H1 (cell line): ENCODE measurements around the gene ATAD3B. TPM values are rescaled to one million over a fixed set of nuclear protein-coding genes. Genes with fewer than 3 reads are reported as not detected.
A peak's percentile ranks its signal among the peaks of the same experiment; 100 is the strongest.

Source experiments
- CTCF ChIA-PET: fragments of 300-600 bp; sonication (Branson Sonifier 250); formaldehyde crosslinking; loops from one replicate; lab custom pipeline; 2021; ENCODE audit not compliant: partially characterized antibody; lab: Charles Lee
- POLR2A ChIA-PET: fragments of 300-600 bp; sonication (Branson Sonifier 250); formaldehyde crosslinking; loops from one replicate; lab custom pipeline; 2021; ENCODE audit warnings: inconsistent platforms; ENCODE audit not compliant: partially characterized antibody; lab: Charles Lee
- DNase-seq, 2 experiments: peaks; one replicate each; pipeline versions ENCODE4 v3.0.0 to v3.0.0-alpha.2; 2010 to 2022; ENCODE audit warnings: low spot score in 2 of 2, low read depth in 1 of 2, mixed read lengths in 1 of 2
- FAIRE-seq: peaks from 2 replicates; lab custom pipeline; 2011; peaks lifted over from hg19 to GRCh38; lab: Jason Lieb, UNC
- H2AFZ ChIP-seq: 2 replicates; pipeline ENCODE4 v1.8.1; 2012; ENCODE audit warnings: low read length, inconsistent platforms
- H2AK5ac ChIP-seq: 2 replicates; pipeline ENCODE4 v1.6.1; 2013; ENCODE audit warnings: low read depth, low read length
- H2BK120ac ChIP-seq: replicated peaks from 2 replicates; pipeline ENCODE3; 2013; ENCODE audit warnings: low read depth, low read length, inconsistent platforms
- H2BK12ac ChIP-seq: 2 replicates; pipeline ENCODE4 v1.6.1; 2013; ENCODE audit warnings: low read depth, low read length
- H2BK15ac ChIP-seq: 2 replicates; pipeline ENCODE4 v1.6.1; 2013; ENCODE audit warnings: low read length
- H2BK20ac ChIP-seq: 2 replicates; pipeline ENCODE4 v1.6.1; 2013; ENCODE audit warnings: low read length
- H2BK5ac ChIP-seq: 2 replicates; pipeline ENCODE4 v1.6.1; 2013; ENCODE audit warnings: low read depth, low read length
- H3K14ac ChIP-seq: 2 replicates; pipeline ENCODE4 v1.6.1; 2013; ENCODE audit warnings: inconsistent platforms; ENCODE audit not compliant: insufficient read length
- H3K18ac ChIP-seq: 2 replicates; pipeline ENCODE4 v1.6.1; 2013; ENCODE audit warnings: low read length; ENCODE audit errors: extremely low read depth
- H3K23ac ChIP-seq: 2 replicates; pipeline ENCODE4 v1.6.1; 2013; ENCODE audit warnings: inconsistent platforms; ENCODE audit not compliant: insufficient read length
- H3K23me2 ChIP-seq: 2 replicates; pipeline ENCODE4 v1.6.1; 2013; ENCODE audit warnings: low read depth, low read length
- H3K27ac ChIP-seq: 2 replicates; pipeline ENCODE4 v1.6.1; 2011; ENCODE audit warnings: low read depth, low read length, inconsistent platforms
- H3K27me3 ChIP-seq, 4 experiments: replicated peaks in 1 of 4; 1 replicate in 1 of 4; 2 replicates in 3 of 4; pipeline versions ENCODE4 v1.6.1 to v1.8.1; 2011 to 2013; ENCODE audit warnings: low read length in 3 of 4, mild to moderate bottlenecking in 3 of 4, inconsistent platforms in 2 of 4, mixed read lengths in 2 of 4, moderate library complexity in 1 of 4; ENCODE audit not compliant: control insufficient read depth in 3 of 4, insufficient read depth in 3 of 4; ENCODE audit errors: extremely low read depth in 1 of 4
- H3K36me3 ChIP-seq, 4 experiments: 2 replicates each; pipeline versions ENCODE4 v1.6.1 to v1.8.1; 2011 to 2013; ENCODE audit warnings: mild to moderate bottlenecking in 4 of 4, low read length in 3 of 4, moderate library complexity in 2 of 4, control low read depth in 1 of 4, inconsistent platforms in 1 of 4; ENCODE audit not compliant: insufficient read depth in 4 of 4, control insufficient read depth in 2 of 4
- H3K4ac ChIP-seq: replicated peaks from 2 replicates; pipeline ENCODE3; 2013; ENCODE audit warnings: low read length, low read depth, mixed read lengths, inconsistent platforms; ENCODE audit not compliant: insufficient read length
- H3K4me1 ChIP-seq, 4 experiments: replicated peaks in 1 of 4; 1 replicate in 1 of 4; 2 replicates in 3 of 4; pipeline versions ENCODE4 v1.6.1 to v1.8.1; 2011 to 2013; ENCODE audit warnings: low read length in 3 of 4, inconsistent platforms in 2 of 4, mixed read lengths in 1 of 4; ENCODE audit not compliant: insufficient read depth in 4 of 4, control insufficient read depth in 3 of 4
- H3K4me2 ChIP-seq, 2 experiments: 2 replicates each; pipeline versions ENCODE4 v1.6.1 to v1.8.1; 2011 to 2013; ENCODE audit warnings: low read depth in 2 of 2, low read length in 2 of 2, control low read depth in 1 of 2, inconsistent platforms in 1 of 2, mild to moderate bottlenecking in 1 of 2; ENCODE audit not compliant: insufficient read depth in 1 of 2
- H3K4me3 ChIP-seq, 4 experiments: fragments of 200-600, 300-600 bp in 1 of 4; sonication (generic), shearing (Covaris generic), sonication (Bioruptor Twin) in 1 of 4; 2 replicates each; pipeline versions ENCODE4 v1.5.1 to v1.8.1; 2011 to 2016; ENCODE audit warnings: low read length in 4 of 4, low read depth in 3 of 4, control low read depth in 2 of 4, inconsistent platforms in 2 of 4, mild to moderate bottlenecking in 2 of 4, mixed read lengths in 1 of 4, moderate library complexity in 1 of 4; ENCODE audit not compliant: insufficient read depth in 2 of 4; ENCODE audit errors: extremely low read depth in 1 of 4
- H3K56ac ChIP-seq: replicated peaks from 2 replicates; pipeline ENCODE3; 2013; ENCODE audit warnings: low read depth, mild to moderate bottlenecking, mixed read lengths, low read length, inconsistent platforms; ENCODE audit not compliant: insufficient read length
- H3K79me1 ChIP-seq: 2 replicates; pipeline ENCODE4 v1.6.1; 2013; ENCODE audit warnings: low read depth, low read length, control low read depth
- H3K79me2 ChIP-seq, 2 experiments: 2 replicates each; pipeline versions ENCODE4 v1.6.1 to v1.8.1; 2012 to 2013; ENCODE audit warnings: low read length in 2 of 2, mild to moderate bottlenecking in 2 of 2, inconsistent platforms in 1 of 2; ENCODE audit not compliant: insufficient read depth in 2 of 2, control insufficient read depth in 1 of 2
- H3K9ac ChIP-seq, 4 experiments: replicated peaks in 1 of 4; 1 replicate in 1 of 4; 2 replicates in 3 of 4; pipeline versions ENCODE4 v1.6.1 to v1.8.1; 2011 to 2013; ENCODE audit warnings: low read depth in 3 of 4, low read length in 3 of 4, control low read depth in 2 of 4, mild to moderate bottlenecking in 2 of 4, moderate library complexity in 2 of 4, inconsistent platforms in 1 of 4; ENCODE audit errors: extremely low read depth in 1 of 4
- H3K9me3 ChIP-seq, 2 experiments: 2 replicates each; pipeline versions ENCODE4 v1.6.1 to v1.8.1; 2012 to 2013; ENCODE audit warnings: mild to moderate bottlenecking in 2 of 2, moderate library complexity in 2 of 2, control low read depth in 1 of 2, inconsistent platforms in 1 of 2, low read depth in 1 of 2, low read length in 1 of 2, mixed read lengths in 1 of 2; ENCODE audit not compliant: insufficient read depth in 2 of 2
- H4K20me1 ChIP-seq, 2 experiments: replicated peaks in 1 of 2; 2 replicates each; pipeline versions ENCODE3 to v1.8.1; 2011 to 2013; ENCODE audit warnings: inconsistent platforms in 2 of 2, low read length in 2 of 2, mild to moderate bottlenecking in 1 of 2; ENCODE audit not compliant: insufficient read depth in 2 of 2, control insufficient read depth in 1 of 2
- H4K5ac ChIP-seq: 2 replicates; pipeline ENCODE4 v1.6.1; 2013; ENCODE audit warnings: low read length, low read depth, mixed read lengths, inconsistent platforms; ENCODE audit not compliant: insufficient read length
- H4K8ac ChIP-seq: 2 replicates; pipeline ENCODE4 v1.8.0; 2013; ENCODE audit warnings: mild to moderate bottlenecking, moderate library complexity, low read length, inconsistent platforms; ENCODE audit not compliant: insufficient read depth; ENCODE audit errors: extremely low read depth
- H4K91ac ChIP-seq: replicated peaks from 2 replicates; pipeline ENCODE3; 2013; ENCODE audit warnings: low read length, mixed read lengths, inconsistent platforms; ENCODE audit not compliant: insufficient read length
- EGR1 ChIP-seq: IDR thresholded peaks from 2 replicates; pipeline ENCODE4 v1.6.1; 2011; ENCODE audit warnings: low read depth, low read length, borderline replicate concordance
- KDM1A ChIP-seq: fragments of 200-600, 300-600 bp; sonication (generic); IDR thresholded peaks from 2 replicates; pipeline ENCODE4 v1.7.1; 2016; ENCODE audit warnings: mild to moderate bottlenecking, low read length, borderline replicate concordance
- KDM4A ChIP-seq: IDR thresholded peaks from one replicate; pipeline ENCODE4 v1.7.1; 2012; ENCODE audit warnings: low read depth, mild to moderate bottlenecking, moderate library complexity, low read length, inconsistent platforms; ENCODE audit not compliant: severe bottlenecking
- PHF8 ChIP-seq: fragments of 200-600 bp; sonication (generic); conservative IDR thresholded peaks from 2 replicates; pipeline ENCODE4 v1.7.1; 2012; ENCODE audit warnings: low read depth, mild to moderate bottlenecking, inconsistent platforms, low read length, moderate library complexity
- POLR2A ChIP-seq, 2 experiments: IDR thresholded peaks; 1 replicate in 1 of 2; 2 replicates in 1 of 2; pipeline ENCODE4 v1.6.1; 2011; ENCODE audit warnings: low read depth in 2 of 2, low read length in 2 of 2, mild to moderate bottlenecking in 2 of 2; ENCODE audit errors: control extremely low read depth in 1 of 2
- RNF2 ChIP-seq: fragments of 200-900, 300-1000 bp; sonication (generic); IDR thresholded peaks from 2 replicates; pipeline ENCODE4 v1.7.1; 2016; ENCODE audit warnings: borderline replicate concordance, low read depth, mild to moderate bottlenecking, antibody characterized with exemption, low read length; ENCODE audit not compliant: poor library complexity, severe bottlenecking; ENCODE audit errors: missing control alignments
- SAP30 ChIP-seq: fragments of 300-600 bp; sonication (generic); IDR thresholded peaks from 2 replicates; pipeline ENCODE4 v1.7.1; 2012; ENCODE audit warnings: low read length, moderate library complexity, mild to moderate bottlenecking, inconsistent platforms; ENCODE audit not compliant: insufficient read depth, insufficient replicate concordance
- SP1 ChIP-seq: IDR thresholded peaks from 2 replicates; pipeline ENCODE4 v1.6.1; 2011; ENCODE audit warnings: low read depth, low read length
- TCF12 ChIP-seq: IDR thresholded peaks from 2 replicates; pipeline ENCODE4 v1.6.1; 2011; ENCODE audit warnings: low read depth, mild to moderate bottlenecking, low read length
- ZNF274 ChIP-seq: IDR thresholded peaks from 2 replicates; pipeline ENCODE4 v1.7.0; 2012; ENCODE audit warnings: low read length, borderline replicate concordance; ENCODE audit errors: extremely low read depth
- WGBS, 2 experiments: shearing (Covaris generic) in 1 of 2; methylation state at CpG; one replicate each; pipeline versions ENCODE4 v1.1.6 to v1.1.7; 2013 to 2015; ENCODE audit warnings: low lambda C conversion rate in 2 of 2, mixed read lengths in 2 of 2, inconsistent platforms in 1 of 2, low coverage in 1 of 2, missing lambda C conversion rate in 1 of 2; ENCODE audit not compliant: insufficient replicate concordance in 2 of 2, insufficient coverage in 1 of 2, insufficient read length in 1 of 2; ENCODE audit errors: extremely low coverage in 1 of 2, missing lambda C conversion rate in 1 of 2; 5-methylcytosine and 5-hydroxymethylcytosine counted together
- polyA plus RNA-seq, 7 experiments: library from polyadenylated mRNA; depleted of rRNA in 3 of 7; stranded (reverse) in 5 of 7; unstranded in 2 of 7; fragments of >200 nt in 5 of 7; fragments of 200-250 nt in 2 of 7; gene quantifications; 1 replicate in 5 of 7; 2 replicates in 1 of 7; 4 replicates in 1 of 7; pipeline versions ENCODE4 v1.2.1 to v1.2.3, GENCODE V29; 2011 to 2013; ENCODE audit warnings: missing spikeins in 2 of 7, mixed read lengths in 2 of 7
- total RNA-seq: library from RNA; stranded (reverse); fragmentation: NEBNext Ultra II Directional; extraction: Animal tissue kit (Norgen Biotek cat#: 25700); gene quantifications from 2 replicates; pipeline ENCODE4 v1.2.1, GENCODE V29; 2021
- TF ChIP-seq, protein P1 (sequence below): IDR thresholded peaks from 2 replicates; pipeline ENCODE4 v1.6.1; 2012; ENCODE audit warnings: low read length, inconsistent platforms

The ATAD3B gene
- total and polyA plus RNA-seq, 2 of the 8 experiments (the other 6 are each of a cell fraction or from before 2014, with no cell fraction given): 31.3 to 63.0 TPM

DNA sequence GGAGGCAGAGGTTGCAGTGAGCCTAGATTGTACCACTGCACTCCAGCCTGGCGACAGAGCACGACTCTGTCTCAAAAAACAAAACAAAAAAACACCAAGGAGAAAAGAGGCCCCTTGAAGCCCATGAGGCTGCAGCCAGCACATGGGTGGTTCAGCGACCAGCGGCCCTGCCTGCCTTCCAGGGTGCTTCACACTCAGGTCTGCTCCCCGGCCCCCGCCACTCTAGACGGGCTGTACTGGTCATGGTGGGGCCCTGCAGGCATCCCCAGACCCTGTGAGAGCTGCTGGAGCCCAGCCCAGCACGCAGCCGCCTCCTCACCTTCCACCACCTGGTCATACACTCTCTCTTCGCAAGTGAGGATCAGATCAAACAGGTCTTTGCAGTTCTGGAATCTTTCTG lies 73.0 kb downstream of the ATAD3B start:
- H3K56ac ChIP-seq: no peak overlapping the region
- peaks cover 2 to 16% (median 11%) of the 10 kb centered on the region in 4 experiments; a peak in 4 of 8 replicates for H3K36me3 ChIP-seq
- peaks cover 4% of the 10 kb centered on the region; the same call in 1 of the 2 replicates for H3K79me1 ChIP-seq
- no peak overlapping the region for H3K4me3 ChIP-seq
- no peak overlapping the region for H3K27ac ChIP-seq
- ChIA-PET CTCF (no interaction called here), POLR2A (interaction anchor here (23.0 kb wide), 1 partner anchor 19 kb away, joined by 367 read pairs; no protein-coding TSS in a partner anchor)
- H4K5ac ChIP-seq: no peak overlapping the region
- no peak overlapping the region for H2BK5ac ChIP-seq
- H3K14ac ChIP-seq: no peak overlapping the region
- no peak overlapping the region for H2BK20ac ChIP-seq
- H4K20me1 ChIP-seq: peaks cover 7 to 18% of the 10 kb centered on the region in 2 experiments
- no peaks in the 10 kb centered on the region for H3K27me3 ChIP-seq
- H2BK15ac ChIP-seq: no peak overlapping the region
- no peak for TF ChIP-seq RNF2
- no peak for TF ChIP-seq POLR2A (IDR thresholded peaks at IDR 0.05; ENCODE audit: control extremely low read depth in 1 of 2, low read depth in 2 of 2, low read length in 2 of 2)
- TF ChIP-seq PHF8: no peak
- TF ChIP-seq KDM4A: no peak
- no peak for TF ChIP-seq ZNF274
- TF ChIP-seq, protein P1, sequence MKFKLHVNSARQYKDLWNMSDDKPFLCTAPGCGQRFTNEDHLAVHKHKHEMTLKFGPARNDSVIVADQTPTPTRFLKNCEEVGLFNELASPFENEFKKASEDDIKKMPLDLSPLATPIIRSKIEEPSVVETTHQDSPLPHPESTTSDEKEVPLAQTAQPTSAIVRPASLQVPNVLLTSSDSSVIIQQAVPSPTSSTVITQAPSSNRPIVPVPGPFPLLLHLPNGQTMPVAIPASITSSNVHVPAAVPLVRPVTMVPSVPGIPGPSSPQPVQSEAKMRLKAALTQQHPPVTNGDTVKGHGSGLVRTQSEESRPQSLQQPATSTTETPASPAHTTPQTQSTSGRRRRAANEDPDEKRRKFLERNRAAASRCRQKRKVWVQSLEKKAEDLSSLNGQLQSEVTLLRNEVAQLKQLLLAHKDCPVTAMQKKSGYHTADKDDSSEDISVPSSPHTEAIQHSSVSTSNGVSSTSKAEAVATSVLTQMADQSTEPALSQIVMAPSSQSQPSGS: no peak
- no peak for TF ChIP-seq SAP30
- no peak for TF ChIP-seq EGR1
- TF ChIP-seq SP1: no peak
- no peak for TF ChIP-seq KDM1A
- no peak for TF ChIP-seq TCF12
- H2AK5ac ChIP-seq: no peak overlapping the region
- H2AFZ ChIP-seq: no peak overlapping the region
- H3K4ac ChIP-seq: no peak overlapping the region
- H3K4me2 ChIP-seq: no peak overlapping the region
- DNase-seq: no peak
- WGBS, 2 experiments: 89% methylated on average over 10 of the region's 10 CpGs; no CpG with 5 or more reads in 1 of the 2 experiments
- no peak overlapping the region for H2BK120ac ChIP-seq
- H4K91ac ChIP-seq: no peak overlapping the region
- H3K4me1 ChIP-seq: peaks cover 0 to 5% (median 0%) of the 10 kb centered on the region in 4 experiments; a peak in 2 of 7 replicates
- H3K23me2 ChIP-seq: peaks cover 6% of the 10 kb centered on the region; the same call in 1 of the 2 replicates
- no peak for FAIRE-seq
- H3K9me3 ChIP-seq: no peaks in the 10 kb centered on the region
- no peak overlapping the region for H3K18ac ChIP-seq
- peak overlapping the region; percentile 85; the same call in 1 of the 2 replicates for H4K8ac ChIP-seq
- H3K23ac ChIP-seq: no peak overlapping the region
- no peaks in the 10 kb centered on the region for H3K79me2 ChIP-seq
- H2BK12ac ChIP-seq: no peak overlapping the region
- no peak overlapping the region for H3K9ac ChIP-seq
